ENCODE measurements around the gene PODNL1.
"Not testable (repeated sequence)": the region's sequence is repeated elsewhere in the genome, so short reads cannot be mapped to it uniquely, and the experiment has no call there.

The PODNL1 gene

DNA sequence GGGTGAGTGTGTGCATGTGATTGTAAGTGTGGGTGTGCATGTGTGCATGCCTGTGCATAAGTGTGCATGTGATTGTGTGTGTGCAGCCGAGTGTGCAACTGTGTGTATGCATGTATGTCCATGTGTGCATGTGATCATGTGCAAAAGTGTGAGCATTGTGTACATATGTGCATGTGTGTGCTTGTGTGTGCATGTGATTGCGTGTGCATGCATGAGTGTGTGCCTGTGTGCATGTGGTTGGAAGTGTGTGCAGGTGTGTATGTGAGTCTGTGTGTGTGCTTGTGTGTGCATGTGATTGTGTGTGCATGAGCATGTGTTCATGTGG, 3.5 kb downstream of the PODNL1 start:
- no peak for DNase-seq
- in situ Hi-C loops (cut with MboI; ENCODE audit: low pct_unique_long_range_greater_than_20kb, low sequenced_read_pairs) = no loop called here

GRCh38 chr19:13932911-13933393, 5.3 kb downstream of the PODNL1 start:
- no peak for DNase-seq
- in situ Hi-C loops (cut with MboI; ENCODE audit: low pct_unique_long_range_greater_than_20kb, low sequenced_read_pairs) = no loop called here

GRCh38 chr19:13932149-13932637, 6.0 kb downstream of the PODNL1 start:
- in situ Hi-C loops (cut with MboI; ENCODE audit: low pct_unique_long_range_greater_than_20kb, low sequenced_read_pairs) = no loop called here

DNA sequence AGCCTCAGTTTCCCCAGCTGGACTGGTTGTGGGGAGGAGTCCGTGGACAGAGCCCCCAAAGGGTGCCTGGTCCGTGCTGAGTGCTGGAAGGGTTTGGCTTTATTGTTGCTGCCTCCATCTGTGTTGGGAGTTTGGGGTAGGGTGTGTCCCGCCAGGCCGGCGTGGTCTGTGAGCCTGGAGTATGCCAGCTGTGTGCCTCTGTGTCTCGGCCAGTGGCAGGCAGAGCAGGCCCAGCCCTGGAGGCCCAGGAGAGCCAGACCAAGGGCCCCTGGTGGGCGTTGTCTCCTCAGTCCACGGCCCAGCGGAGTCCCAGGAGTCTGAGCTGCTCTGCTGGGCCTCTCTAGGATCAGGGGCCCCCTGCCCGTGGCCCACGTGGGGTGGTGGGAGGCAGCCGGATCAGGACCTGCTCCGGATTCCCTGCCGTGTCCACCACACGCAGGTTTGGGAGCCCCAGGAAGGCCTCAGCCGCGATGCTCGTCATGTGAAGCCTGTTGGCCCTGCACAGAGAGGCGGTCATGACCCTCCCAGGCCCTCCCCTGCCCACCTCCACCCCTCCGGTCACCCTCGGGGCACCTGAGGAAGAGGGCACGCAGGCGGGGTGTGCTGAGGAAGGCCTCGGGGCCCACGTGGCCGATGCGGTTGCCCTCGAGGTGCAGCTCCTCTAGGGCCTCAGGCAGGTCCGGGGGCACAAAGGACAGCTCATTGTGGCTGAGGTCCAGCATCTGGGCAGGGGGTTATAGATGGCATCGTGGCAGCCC, 6.6 kb downstream of the PODNL1 start:
- in situ Hi-C loops (cut with MboI; ENCODE audit: low pct_unique_long_range_greater_than_20kb, low sequenced_read_pairs) = no loop called here
- DNase-seq = no peak

More at GRCh38 chr19:13932149-13932637, 6.0 kb downstream of the PODNL1 start:
- DNase-seq = no peak

GRCh38 chr19:13930402-13930801, 7.8 kb downstream of the PODNL1 start:
- DNase-seq = no peak
- in situ Hi-C loops (cut with MboI; ENCODE audit: low pct_unique_long_range_greater_than_20kb, low sequenced_read_pairs) = no loop called here

DNA sequence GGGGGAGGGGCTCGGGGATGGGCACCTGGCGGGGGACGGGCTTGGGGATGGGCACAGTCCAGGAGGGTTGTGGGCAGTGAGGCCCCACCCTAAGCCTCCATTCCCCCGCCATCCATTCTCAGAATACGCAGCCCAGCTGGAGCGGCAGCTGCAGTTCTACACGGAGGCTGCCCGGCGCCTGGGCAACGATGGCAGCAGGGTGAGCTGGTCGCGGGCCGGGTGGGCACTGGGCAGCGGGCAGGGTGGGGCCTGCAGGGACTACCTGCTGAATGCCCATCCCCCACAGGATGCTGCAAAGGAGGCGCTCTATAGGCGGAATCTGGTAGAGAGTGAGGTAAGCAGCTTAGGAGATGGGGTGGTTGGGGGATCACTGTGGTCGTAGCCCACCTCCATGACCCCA, 8.3 kb downstream of the PODNL1 start:
- in situ Hi-C loops (cut with MboI; ENCODE audit: low pct_unique_long_range_greater_than_20kb, low sequenced_read_pairs) = no loop called here
- no peak for DNase-seq

DNA sequence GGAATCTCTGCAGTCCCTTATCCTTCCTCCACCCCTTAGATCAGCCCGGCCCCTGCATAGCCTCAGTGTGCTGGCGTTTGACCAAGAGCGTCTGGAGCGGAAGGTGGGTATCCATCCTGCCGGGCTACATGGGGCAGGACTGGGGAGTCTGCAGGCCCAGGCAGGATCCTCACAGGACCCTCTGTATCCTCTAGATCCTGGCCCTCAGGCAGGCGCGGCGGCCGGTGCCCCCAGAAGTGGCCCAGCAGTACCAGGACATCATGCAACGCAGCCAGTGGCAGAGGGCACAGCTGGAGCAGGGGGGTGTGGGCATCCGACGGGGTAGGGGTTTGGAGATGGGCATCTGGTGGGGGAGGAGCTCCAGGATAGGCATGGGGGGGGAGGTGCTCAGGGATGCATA, 8.9 kb downstream of the PODNL1 start:
- no peak for DNase-seq
- in situ Hi-C loops (cut with MboI; ENCODE audit: low pct_unique_long_range_greater_than_20kb, low sequenced_read_pairs) = no loop called here

DNA sequence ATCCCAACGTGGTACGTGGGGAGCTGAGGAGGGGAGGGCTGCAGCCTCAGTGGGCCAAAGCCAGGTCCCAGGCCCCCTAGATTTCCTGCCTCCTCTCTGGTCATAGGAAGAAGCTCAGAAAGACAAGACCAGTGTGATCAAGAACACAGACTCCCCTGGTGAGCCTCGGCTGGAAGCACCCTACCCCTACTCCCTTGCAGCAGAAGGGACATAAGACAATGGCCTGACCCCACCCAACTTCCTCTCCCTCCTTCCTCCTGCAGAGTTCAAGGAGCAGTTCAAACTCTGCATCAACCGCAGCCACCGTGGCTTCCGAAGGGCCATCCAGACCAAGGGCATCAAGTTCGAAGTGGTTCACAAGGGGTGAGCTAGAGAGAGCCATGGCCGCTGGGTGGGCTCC, 11.5 kb downstream of the PODNL1 start:
- DNase-seq = no peak
- in situ Hi-C loops (cut with MboI; ENCODE audit: low pct_unique_long_range_greater_than_20kb, low sequenced_read_pairs) = no loop called here

- in situ Hi-C loops (cut with MboI; ENCODE audit: low pct_unique_long_range_greater_than_20kb, low sequenced_read_pairs) = no loop called here
- DNase-seq = no peak
These were observed 12.2 kb downstream of the PODNL1 start for GRCh38 chr19:13926010-13926409.

GRCh38 chr19:13923194-13923987, 14.8 kb downstream of the PODNL1 start:
- DNase-seq = no peak
- in situ Hi-C loops (cut with MboI; ENCODE audit: low pct_unique_long_range_greater_than_20kb, low sequenced_read_pairs) = no loop called here

- in situ Hi-C loops (cut with MboI; ENCODE audit: low pct_unique_long_range_greater_than_20kb, low sequenced_read_pairs); DNase-seq: not testable (repeated sequence)
These were observed 16.1 kb downstream of the PODNL1 start for GRCh38 chr19:13922118-13922517.

DNA sequence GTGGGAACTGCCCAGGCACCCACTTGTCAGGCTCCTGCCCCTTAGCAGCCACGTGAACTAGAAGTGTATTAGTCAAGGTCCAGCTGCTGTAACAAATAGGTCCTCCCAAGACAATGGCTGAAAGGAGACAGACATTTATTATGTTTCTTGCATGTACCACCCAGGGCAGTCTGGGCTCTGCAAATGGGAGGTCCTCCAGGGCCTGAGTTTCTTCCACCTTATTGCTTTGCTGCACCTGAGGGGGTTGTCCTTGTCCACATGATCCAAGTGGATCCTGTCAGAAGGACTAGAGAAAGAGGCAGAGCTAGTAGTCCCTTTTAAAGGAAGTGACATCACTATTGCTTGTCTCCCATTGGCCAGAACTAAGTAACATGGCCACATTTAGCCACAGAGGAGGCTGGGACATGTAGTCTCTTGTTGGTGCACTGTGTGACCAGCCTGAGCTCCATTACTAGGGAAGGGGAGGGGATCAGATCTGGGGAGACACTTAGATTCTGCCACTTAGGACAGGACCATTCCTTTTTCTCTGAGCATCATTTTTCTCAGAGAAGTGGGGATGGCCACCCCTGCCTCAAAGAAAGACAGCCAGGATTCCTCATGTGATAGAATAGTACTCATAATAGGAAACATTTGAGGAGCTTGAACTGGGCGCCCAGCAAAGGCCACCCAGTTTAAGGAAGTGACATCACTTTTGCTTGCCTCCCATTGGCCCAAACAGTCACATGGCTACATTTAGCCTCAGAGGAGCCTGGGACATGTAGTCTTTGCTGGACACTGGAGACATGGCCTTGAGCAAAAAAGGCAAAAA, 17.1 kb downstream of the PODNL1 start:
- in situ Hi-C loops (cut with MboI; ENCODE audit: low pct_unique_long_range_greater_than_20kb, low sequenced_read_pairs) = no loop called here

GRCh38 chr19:13920524-13920923, 17.7 kb downstream of the PODNL1 start:
- in situ Hi-C loops (cut with MboI; ENCODE audit: low pct_unique_long_range_greater_than_20kb, low sequenced_read_pairs) = no loop called here
- no peak for DNase-seq

More for the DNA sequence above, 17.1 kb downstream of the PODNL1 start:
- DNase-seq = peak; percentile 54

DNA sequence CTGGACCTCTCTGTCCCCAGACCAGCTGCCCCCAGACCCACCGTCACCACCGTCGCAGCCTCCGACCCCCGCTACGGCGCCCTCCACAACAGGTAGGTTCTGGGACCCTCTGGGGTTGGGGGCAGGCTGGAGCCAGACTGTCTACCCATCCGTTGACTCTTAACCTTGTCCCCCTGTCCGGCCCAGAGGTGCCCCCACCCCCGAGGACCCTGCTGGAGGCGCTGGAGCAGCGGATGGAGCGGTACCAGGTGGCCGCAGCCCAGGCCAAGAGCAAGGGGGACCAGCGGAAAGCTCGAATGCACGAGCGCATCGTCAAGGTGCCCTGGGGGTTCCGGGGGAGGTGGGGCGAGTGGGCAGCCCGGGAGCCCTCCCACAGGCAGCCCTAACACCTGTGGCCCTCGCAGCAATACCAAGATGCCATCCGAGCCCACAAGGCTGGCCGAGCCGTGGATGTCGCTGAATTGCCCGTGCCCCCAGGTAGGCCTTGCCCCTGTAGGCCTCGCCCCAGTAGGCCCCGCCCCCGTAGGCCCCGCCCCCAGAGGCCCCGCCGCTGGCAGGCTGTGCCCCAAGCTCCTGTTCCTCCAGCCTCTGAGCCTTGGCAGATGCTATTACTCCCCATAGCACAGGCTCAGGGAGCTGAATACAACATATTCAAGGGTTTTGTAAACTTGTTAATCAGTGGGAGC, 19.3 kb downstream of the PODNL1 start:
- in situ Hi-C loops (cut with MboI; ENCODE audit: low pct_unique_long_range_greater_than_20kb, low sequenced_read_pairs) = no loop called here
- DNase-seq = no peak

- DNase-seq = no peak
- in situ Hi-C loops (cut with MboI; ENCODE audit: low pct_unique_long_range_greater_than_20kb, low sequenced_read_pairs) = no loop called here
These were observed 20.3 kb downstream of the PODNL1 start for GRCh38 chr19:13917888-13918406.

GRCh38 chr19:13914777-13915176, 23.4 kb downstream of the PODNL1 start:
- in situ Hi-C loops (cut with MboI; ENCODE audit: low pct_unique_long_range_greater_than_20kb, low sequenced_read_pairs) = no loop called here
- no peak for DNase-seq

GRCh38 chr19:13913352-13913751, 24.9 kb downstream of the PODNL1 start:
- no peak for DNase-seq
- in situ Hi-C loops (cut with MboI; ENCODE audit: low pct_unique_long_range_greater_than_20kb, low sequenced_read_pairs) = no loop called here

DNA sequence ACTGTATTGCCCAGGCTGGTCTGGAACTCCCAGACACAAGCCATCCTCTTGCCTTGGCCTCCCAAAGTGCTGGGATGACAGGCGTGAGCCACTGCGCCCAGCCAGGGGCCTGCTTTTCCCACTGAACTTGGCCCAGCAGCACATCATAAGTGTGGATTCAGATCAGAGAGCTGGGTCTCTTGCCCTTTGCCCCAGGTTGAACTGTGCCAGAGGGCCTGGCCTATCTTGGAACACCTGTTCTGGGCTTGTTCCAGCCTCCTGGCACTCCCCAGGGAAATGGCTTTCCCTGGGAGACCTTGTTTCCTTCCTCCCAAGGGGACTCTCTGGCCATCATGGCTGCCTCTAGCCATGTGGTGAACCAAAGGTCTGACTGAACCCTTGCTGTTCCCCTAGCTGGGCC, 28.8 kb downstream of the PODNL1 start:
- no peak for DNase-seq
- in situ Hi-C loops (cut with MboI; ENCODE audit: low pct_unique_long_range_greater_than_20kb, low sequenced_read_pairs) = no loop called here

GRCh38 chr19:13908674-13909073, 29.5 kb downstream of the PODNL1 start:
- in situ Hi-C loops (cut with MboI; ENCODE audit: low pct_unique_long_range_greater_than_20kb, low sequenced_read_pairs) = no loop called here

More at GRCh38 chr19:13908674-13909073, 29.5 kb downstream of the PODNL1 start:
- DNase-seq = no peak

Data from KBM-7 (cell line).